Activated T-helper 1 cell treated with anti-CD3 and anti-CD28 coated beads, Interleukin-12 subunit alpha, Interleukin-12 subunit beta, Interleukin-2, Interleukin-4 antibody, amounts not matched to agents 30 ng/mL and 10 ng/mL and 1 ng/mL, durations not matched to agents 14 hours and 24 hours and 36 hours (primary cell): ENCODE results near the gene CCDC6. TPM values are rescaled to one million over a fixed set of nuclear protein-coding genes. Genes with fewer than 3 reads are reported as not detected.

ENCODE experiments used
- DNase-seq: peaks from one replicate; pipeline ENCODE4 v3.0.0; 2021; ENCODE audit warnings: low spot score
- H3K27ac Mint-ChIP-seq: one replicate; pipeline ENCODE4 v1.8.0; 2021; ENCODE audit warnings: mild to moderate bottlenecking, mixed read lengths
- H3K27me3 Mint-ChIP-seq: one replicate; pipeline ENCODE4 v1.8.0; 2022; ENCODE audit warnings: mild to moderate bottlenecking, moderate library complexity, mixed read lengths; ENCODE audit not compliant: insufficient read depth
- H3K36me3 Mint-ChIP-seq: one replicate; pipeline ENCODE4 v1.8.0; 2021; ENCODE audit warnings: low read depth, mixed read lengths
- H3K4me1 Mint-ChIP-seq: one replicate; pipeline ENCODE4 v1.8.0; 2021; ENCODE audit warnings: low read depth, mixed read lengths
- H3K4me3 Mint-ChIP-seq: one replicate; pipeline ENCODE4 v1.8.0; 2021; ENCODE audit warnings: mild to moderate bottlenecking, moderate library complexity, mixed read lengths
- H3K9me3 Mint-ChIP-seq: one replicate; pipeline ENCODE4 v1.8.0; 2021; ENCODE audit warnings: mixed read lengths
- intact Hi-C: fragments of 100-400 bp; cut with micrococcal nuclease; formaldehyde crosslinking; loops from one replicate; pipeline ENCODE4 v1.15.1; 2024
- total RNA-seq: library from RNA; stranded (reverse); gene quantifications from 2 replicates; pipeline ENCODE4 v1.2.3, GENCODE V29; 2022

The CCDC6 gene
- total RNA-seq, 1 donor from 2014 or later, result 97.6 TPM

GRCh38 chr10:59903871-59904270, 2.5 kb downstream of the CCDC6 start:
- Mint-ChIP-seq H3K9me3 (no peaks in the 10 kb centered on the region), H3K27me3 (no peaks in the 10 kb centered on the region), H3K27ac (peak overlapping the region; percentile 99), H3K4me1 (peaks cover 78% of the 10 kb centered on the region), H3K36me3 (peaks cover 43% of the 10 kb centered on the region), H3K4me3 (peak overlapping the region; percentile 98)
- no peak for DNase-seq
- intact Hi-C loops, result loop anchor here (2.0 to 10.0 kb wide), 2 partner anchors 335 to 2001 kb away; partner anchors contain the start of gene ARID5B

GRCh38 chr10:59902016-59902415, 4.3 kb downstream of the CCDC6 start:
- Mint-ChIP-seq H3K36me3 (peaks cover 54% of the 10 kb centered on the region), H3K4me3 (no peak overlapping the region), H3K4me1 (peaks cover 74% of the 10 kb centered on the region), H3K27ac (no peak overlapping the region), H3K9me3 (no peaks in the 10 kb centered on the region), H3K27me3 (no peaks in the 10 kb centered on the region)
- intact Hi-C loops, result loop anchor here (10.0 kb wide), 1 partner anchor 2003 kb away; the partner anchor contains the start of gene ARID5B
- DNase-seq, result no peak

GRCh38 chr10:59901470-59901869, 4.9 kb downstream of the CCDC6 start:
- Mint-ChIP-seq H3K4me3 (no peak overlapping the region), H3K4me1 (peaks cover 73% of the 10 kb centered on the region)
- intact Hi-C loops, result loop anchor here (10.0 kb wide), 1 partner anchor 2003 kb away; the partner anchor contains the start of gene ARID5B

GRCh38 chr10:59900048-59900727, 6.2 kb downstream of the CCDC6 start:
- Mint-ChIP-seq H3K4me1 (peaks cover 75% of the 10 kb centered on the region), H3K27ac (no peak overlapping the region), H3K9me3 (no peaks in the 10 kb centered on the region), H3K27me3 (no peaks in the 10 kb centered on the region), H3K4me3 (peak overlapping the region; percentile 16), H3K36me3 (peaks cover 52% of the 10 kb centered on the region)
- no peak for DNase-seq
- intact Hi-C loops, result loop anchor here (10.0 kb wide), 1 partner anchor 2005 kb away; the partner anchor contains the start of gene ARID5B

More at GRCh38 chr10:59901470-59901869, 4.9 kb downstream of the CCDC6 start:
- no peaks in the 10 kb centered on the region for H3K9me3 Mint-ChIP-seq
- no peaks in the 10 kb centered on the region for H3K27me3 Mint-ChIP-seq
- no peak for DNase-seq
- H3K36me3 Mint-ChIP-seq, result peaks cover 54% of the 10 kb centered on the region
- no peak overlapping the region for H3K27ac Mint-ChIP-seq

DNA sequence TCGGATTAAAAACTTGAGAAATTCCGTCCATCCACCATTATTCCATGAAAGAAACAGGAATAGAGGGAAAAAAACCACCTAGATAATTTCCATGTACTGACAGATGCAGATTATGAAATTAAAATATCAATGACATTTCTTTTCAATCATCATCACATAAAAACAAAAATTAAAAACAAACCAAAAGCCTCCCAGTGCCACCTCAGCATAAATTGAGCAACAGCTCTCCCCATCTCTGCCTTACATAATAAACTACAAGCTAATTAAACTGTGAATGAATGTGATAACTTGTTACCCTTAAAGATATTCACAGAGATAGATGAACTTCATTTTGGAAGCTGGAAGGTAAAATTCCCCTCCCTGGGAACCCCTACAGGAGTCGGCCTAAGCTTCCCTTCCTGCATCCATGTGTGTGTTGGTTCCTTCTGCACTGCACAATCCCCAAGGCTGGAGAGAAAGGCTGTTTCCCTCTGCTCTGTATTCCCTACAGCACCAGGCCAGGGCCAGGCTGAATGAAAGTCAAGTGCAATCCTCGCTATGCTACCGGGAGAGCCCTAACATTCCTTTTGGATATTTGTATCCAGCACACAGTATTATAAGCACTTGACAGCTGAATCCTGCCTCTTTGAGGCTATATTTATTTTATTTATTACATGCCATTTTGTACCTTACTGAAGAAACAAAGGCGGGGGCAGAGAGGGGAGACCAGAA, 8.1 kb downstream of the CCDC6 start:
- peaks cover 42% of the 10 kb centered on the region for H3K36me3 Mint-ChIP-seq
- H3K4me1 Mint-ChIP-seq, result peaks cover 69% of the 10 kb centered on the region
- H3K27me3 Mint-ChIP-seq, result no peaks in the 10 kb centered on the region
- no peaks in the 10 kb centered on the region for H3K9me3 Mint-ChIP-seq
- no peak overlapping the region for H3K4me3 Mint-ChIP-seq
- no peak overlapping the region for H3K27ac Mint-ChIP-seq
- intact Hi-C loops, result no loop called here
- DNase-seq, result no peak

DNA sequence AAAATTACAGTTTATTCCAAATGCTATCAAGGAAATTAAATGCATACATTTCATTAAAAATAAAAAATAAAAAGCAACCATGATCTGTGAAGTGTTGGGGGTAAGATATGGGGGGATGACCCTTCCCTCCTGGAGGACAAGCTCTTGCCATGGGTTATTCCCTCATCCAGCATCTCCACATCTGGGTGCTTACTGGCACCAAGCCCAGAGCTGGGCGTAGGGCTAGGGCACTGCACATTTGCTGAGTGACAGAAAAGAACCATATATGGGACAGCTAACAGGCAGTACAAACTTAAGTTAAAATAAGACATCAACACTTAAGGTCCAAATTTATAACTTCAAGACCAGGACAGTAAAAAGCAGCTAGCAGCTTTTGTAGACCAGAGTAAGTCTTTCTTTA, 10.2 kb downstream of the CCDC6 start:
- H3K9me3 Mint-ChIP-seq, result no peaks in the 10 kb centered on the region
- no peak overlapping the region for H3K4me3 Mint-ChIP-seq
- no peaks in the 10 kb centered on the region for H3K27me3 Mint-ChIP-seq
- no peak overlapping the region for H3K27ac Mint-ChIP-seq
- intact Hi-C loops, result no loop called here
- no peak for DNase-seq
- H3K4me1 Mint-ChIP-seq, result peaks cover 71% of the 10 kb centered on the region
- H3K36me3 Mint-ChIP-seq, result peaks cover 29% of the 10 kb centered on the region

DNA sequence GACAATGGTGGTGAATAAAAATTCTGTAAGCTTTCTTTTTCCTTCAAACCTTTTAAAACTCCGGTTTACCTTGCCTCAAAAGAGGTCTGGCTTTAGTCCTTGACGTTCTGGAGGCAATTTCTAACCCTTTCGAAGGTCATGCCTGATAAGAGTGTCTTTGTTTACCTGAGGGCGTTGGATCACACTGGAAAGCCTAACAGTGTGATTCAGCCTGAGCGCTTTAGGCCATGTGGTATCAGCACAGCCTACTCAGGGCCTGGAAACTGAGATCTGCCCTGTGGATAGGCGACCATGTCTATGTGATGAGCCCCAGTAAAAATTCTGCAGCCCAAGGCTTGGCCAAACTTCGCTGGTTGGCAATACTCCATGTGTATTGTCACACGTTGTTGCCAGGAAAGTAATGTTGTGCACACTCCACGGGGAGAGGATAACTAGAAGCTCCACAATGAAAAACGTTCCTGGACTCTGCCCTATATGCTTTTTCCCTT, 10.7 kb downstream of the CCDC6 start:
- Mint-ChIP-seq H3K4me3 (no peak overlapping the region), H3K9me3 (no peaks in the 10 kb centered on the region), H3K4me1 (peaks cover 68% of the 10 kb centered on the region), H3K27ac (no peak overlapping the region), H3K27me3 (no peaks in the 10 kb centered on the region), H3K36me3 (peaks cover 29% of the 10 kb centered on the region)
- no peak for DNase-seq
- intact Hi-C loops, result no loop called here

DNA sequence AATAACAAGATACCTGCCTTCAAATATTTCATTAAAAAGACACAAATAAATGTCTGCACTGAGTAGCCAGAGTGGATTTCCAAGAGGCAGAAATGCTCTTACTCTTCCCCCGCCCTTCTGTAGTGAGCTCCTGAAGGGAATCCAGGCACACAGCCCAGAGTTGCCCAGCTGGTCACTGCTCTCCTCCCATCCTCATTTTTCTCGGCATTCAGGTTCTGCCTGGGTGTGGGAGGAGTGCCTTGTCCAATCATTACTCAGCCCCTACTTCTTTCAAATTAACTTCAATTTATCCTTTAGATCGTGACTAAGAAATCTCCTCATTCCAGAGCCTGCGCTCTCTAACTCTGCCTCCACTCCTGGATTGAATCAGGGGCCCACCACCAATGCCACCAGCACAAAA, 12.2 kb downstream of the CCDC6 start:
- Mint-ChIP-seq H3K27ac (no peak overlapping the region), H3K36me3 (peaks cover 29% of the 10 kb centered on the region), H3K4me1 (peaks cover 67% of the 10 kb centered on the region), H3K9me3 (no peaks in the 10 kb centered on the region), H3K4me3 (no peak overlapping the region), H3K27me3 (no peaks in the 10 kb centered on the region)
- no peak for DNase-seq
- intact Hi-C loops, result no loop called here

- Mint-ChIP-seq H3K27ac (no peak overlapping the region), H3K4me1 (peaks cover 67% of the 10 kb centered on the region), H3K4me3 (no peak overlapping the region), H3K27me3 (no peaks in the 10 kb centered on the region), H3K36me3 (peaks cover 31% of the 10 kb centered on the region), H3K9me3 (no peaks in the 10 kb centered on the region)
- no peak for DNase-seq
- intact Hi-C loops, result no loop called here
These were observed 13.7 kb downstream of the CCDC6 start for GRCh38 chr10:59892697-59893096.

DNA sequence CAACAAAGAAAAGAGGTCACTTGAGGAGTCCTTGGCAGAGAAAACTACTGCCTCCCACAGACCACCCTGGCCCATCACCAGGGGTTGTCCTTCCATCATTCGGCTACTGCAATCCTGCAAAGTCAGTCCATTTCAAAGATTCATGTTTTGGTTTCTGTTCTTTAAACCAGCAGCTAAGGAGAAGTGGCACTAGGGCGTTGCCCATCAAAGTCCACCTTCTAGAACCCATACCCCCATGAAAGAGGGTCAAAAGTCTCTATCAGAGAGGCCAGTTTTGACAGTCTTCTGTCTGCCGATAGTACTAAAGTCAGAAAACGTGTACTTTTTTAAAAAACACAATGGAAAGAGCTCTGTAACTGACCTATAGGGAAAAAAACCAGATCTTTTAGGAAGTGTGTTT, 14.4 kb downstream of the CCDC6 start:
- Mint-ChIP-seq H3K27ac (no peak overlapping the region), H3K27me3 (no peaks in the 10 kb centered on the region), H3K4me1 (peaks cover 72% of the 10 kb centered on the region)

DNA sequence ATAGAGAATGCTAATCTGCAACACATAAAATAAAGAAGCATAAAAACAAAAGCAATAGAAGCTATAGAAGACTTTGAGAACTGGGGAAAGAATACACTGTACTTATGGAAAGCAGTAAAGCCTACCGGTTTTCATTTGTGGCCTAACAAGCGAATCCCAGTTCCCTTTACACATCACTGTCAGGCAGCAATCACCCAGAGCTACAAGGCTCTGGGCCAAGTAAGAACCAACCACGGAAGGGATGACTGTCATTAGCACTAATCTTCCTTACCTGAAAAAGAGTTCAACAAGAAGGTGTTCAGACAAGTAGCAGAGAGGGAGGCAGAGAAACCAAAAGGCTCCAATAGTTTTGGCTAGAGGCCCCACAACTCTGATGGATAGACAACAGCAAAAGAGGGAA, 15.0 kb downstream of the CCDC6 start:
- H3K36me3 Mint-ChIP-seq, result peaks cover 30% of the 10 kb centered on the region
- H3K27me3 Mint-ChIP-seq, result no peaks in the 10 kb centered on the region
- intact Hi-C loops, result no loop called here
- H3K4me1 Mint-ChIP-seq, result peaks cover 76% of the 10 kb centered on the region
- DNase-seq, result no peak
- H3K27ac Mint-ChIP-seq, result no peak overlapping the region
- H3K4me3 Mint-ChIP-seq, result no peak overlapping the region
- H3K9me3 Mint-ChIP-seq, result no peaks in the 10 kb centered on the region

More for the DNA sequence above, 14.4 kb downstream of the CCDC6 start:
- Mint-ChIP-seq H3K9me3 (no peaks in the 10 kb centered on the region), H3K4me3 (no peak overlapping the region), H3K36me3 (peaks cover 31% of the 10 kb centered on the region)
- intact Hi-C loops, result no loop called here
- no peak for DNase-seq

- no peak overlapping the region for H3K4me3 Mint-ChIP-seq
- H3K27ac Mint-ChIP-seq, result peak overlapping the region; percentile 84
- H3K4me1 Mint-ChIP-seq, result peaks cover 90% of the 10 kb centered on the region
- no peaks in the 10 kb centered on the region for H3K27me3 Mint-ChIP-seq
- DNase-seq, result no peak
- no peaks in the 10 kb centered on the region for H3K9me3 Mint-ChIP-seq
- intact Hi-C loops, result no loop called here
- peaks cover 30% of the 10 kb centered on the region for H3K36me3 Mint-ChIP-seq
These were observed 17.4 kb downstream of the CCDC6 start for GRCh38 chr10:59888781-59889435.
